T-helper 22 cell (primary cell): ENCODE measurements around the gene CASTOR1.
"Not testable (repeated sequence)": the region's sequence is repeated elsewhere in the genome, so short reads cannot be mapped to it uniquely, and the experiment has no call there.

Source experiments
- DNase-seq: peaks from one replicate; pipeline ENCODE4 v3.0.0-alpha.2; 2020; ENCODE audit warnings: low read depth

The CASTOR1 gene

DNA sequence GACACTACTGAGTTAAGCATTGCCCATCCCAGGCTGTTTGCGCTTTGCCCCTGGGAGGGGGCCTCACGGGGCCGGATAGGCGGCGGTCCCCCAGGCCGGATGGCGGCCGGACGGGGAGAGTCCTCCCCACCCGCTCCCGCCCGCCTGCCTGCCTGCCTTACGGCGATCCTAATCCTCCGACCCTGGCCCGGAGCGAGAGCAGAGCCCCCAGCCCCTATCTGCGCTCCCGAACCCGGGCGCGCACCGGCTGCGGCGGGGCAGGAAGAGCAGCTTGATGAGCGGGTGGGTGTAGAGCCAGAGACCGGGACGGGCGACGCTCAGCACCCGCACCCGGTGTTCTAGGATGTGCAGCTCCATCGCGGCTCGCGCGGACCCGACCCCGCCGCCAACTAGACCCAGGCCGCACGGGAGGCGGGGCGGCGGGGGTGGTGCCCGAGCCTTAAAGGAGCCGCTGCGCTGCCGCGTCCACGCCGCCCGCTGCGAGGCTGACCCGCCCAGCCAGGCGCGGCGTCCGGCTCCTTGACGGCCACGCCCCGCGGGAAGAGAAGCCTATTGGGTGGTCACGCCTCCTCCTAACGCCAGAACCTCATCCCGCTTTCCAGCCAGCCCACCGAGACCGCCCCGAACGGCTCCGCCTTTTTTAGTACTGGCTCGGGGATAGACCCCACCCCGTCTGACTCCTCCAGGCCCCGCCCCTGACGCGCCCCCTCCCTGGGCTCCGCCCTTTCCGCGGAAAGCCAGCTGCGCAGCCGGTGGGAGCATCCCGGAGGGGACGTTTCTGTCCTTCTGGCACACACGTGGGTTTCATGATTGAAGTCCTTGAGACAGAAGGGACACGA, at the start of gene CASTOR1:
Gene CASTOR1 (minus strand): TSS at position 365 of the 839 bp plus-strand sequence. CDS start 8 bp downstream, at position 357.
- peak; percentile 89 for DNase-seq

- no peak for DNase-seq
Observed at GRCh38 chr22:30338802-30339201, 49.5 kb upstream of the CASTOR1 start.

- not testable (repeated sequence) for DNase-seq
Observed at GRCh38 chr22:30338341-30338740, 49.0 kb upstream of the CASTOR1 start.

DNA sequence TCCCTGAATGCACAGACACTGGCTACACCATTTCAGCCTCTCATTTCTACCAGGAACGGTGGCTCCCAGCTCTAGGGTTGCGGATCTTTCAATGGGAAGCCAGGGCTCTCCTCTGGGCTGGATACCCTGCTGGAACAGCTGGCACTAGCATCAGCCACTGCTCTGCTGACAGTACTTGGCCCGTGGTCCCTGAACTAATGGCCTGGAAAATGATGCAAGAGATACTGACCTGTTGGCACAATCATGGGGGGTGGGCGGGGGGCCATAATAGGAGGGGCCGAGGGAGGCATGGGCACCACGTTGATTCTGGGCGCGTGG, 48.1 kb upstream of the CASTOR1 start:
- no peak for DNase-seq

- no peak for DNase-seq
Observed at GRCh38 chr22:30336752-30337460, 47.6 kb upstream of the CASTOR1 start.

DNA sequence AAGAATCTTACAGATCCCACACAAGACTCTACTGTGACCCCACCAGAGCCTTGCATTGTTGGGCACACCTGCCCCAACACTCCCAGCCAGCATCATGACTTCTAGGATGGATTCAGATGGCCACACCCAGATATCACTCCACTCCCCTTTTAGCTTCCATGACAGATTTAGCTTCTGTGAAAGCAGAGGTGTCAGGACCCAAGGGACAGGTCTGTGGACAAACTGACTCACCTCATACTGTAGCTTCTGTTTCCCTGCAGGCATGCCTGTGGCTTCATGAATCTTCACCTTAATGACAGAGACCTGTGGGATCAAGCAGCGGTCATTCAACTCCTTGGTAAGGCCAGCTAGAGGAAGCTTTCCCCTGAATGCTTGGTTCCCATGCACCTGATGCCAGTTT, 45.9 kb upstream of the CASTOR1 start:
- no peak for DNase-seq

DNA sequence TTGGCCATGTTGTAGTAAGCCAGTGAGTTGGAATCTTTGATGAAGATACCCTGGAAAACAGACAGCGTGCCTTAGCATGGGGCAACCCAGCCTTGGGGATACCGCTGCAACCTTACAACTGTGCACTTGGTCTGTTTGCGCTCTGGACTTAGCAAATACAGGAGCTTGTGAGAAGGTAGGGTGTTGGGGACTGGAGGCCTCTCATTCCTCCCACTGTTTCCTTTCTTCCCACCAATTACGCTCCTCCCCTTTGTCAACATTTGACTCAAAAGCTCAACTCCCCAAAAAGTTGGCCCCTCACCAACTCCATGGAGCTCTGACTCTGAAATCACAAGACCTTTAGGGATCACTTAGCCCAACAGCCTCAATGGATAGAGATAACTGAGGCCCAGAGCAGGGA, 45.3 kb upstream of the CASTOR1 start:
- DNase-seq, result no peak

- no peak for DNase-seq
Observed at GRCh38 chr22:30333707-30334087, 44.4 kb upstream of the CASTOR1 start.

- no peak for DNase-seq
Observed at GRCh38 chr22:30332994-30333706, 43.8 kb upstream of the CASTOR1 start.

- DNase-seq, result no peak
Observed at GRCh38 chr22:30332551-30332950, 43.2 kb upstream of the CASTOR1 start.

DNA sequence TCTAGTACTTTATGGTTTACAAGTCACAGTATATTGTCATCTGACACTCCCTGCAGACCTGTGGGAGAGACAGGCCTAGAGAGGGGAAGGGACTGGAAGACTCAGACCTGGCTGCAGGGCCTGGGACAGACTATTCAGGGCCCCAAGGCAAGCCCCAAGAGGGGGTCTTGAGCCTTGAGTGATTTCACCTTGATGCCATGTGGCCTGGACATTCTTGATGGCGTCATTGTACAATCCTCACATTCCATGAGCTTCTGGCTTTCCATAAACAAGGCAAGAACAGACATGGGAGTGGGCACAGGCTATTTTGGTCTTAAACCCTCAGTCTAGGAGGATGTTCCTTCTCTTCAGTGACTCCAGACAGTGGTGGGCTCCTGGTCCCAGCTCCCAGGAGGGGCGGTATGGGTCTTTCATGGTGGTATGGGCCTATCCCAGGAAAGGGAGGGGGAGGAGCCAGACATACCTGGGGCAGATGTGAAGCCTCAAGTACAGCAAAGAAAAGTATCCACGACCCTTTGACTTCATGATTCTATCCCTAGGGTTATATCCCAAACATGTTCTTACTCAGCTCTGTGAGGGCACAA, 39.3 kb upstream of the CASTOR1 start:
- no peak for DNase-seq

- no peak for DNase-seq
Observed at GRCh38 chr22:30327864-30328345, 38.6 kb upstream of the CASTOR1 start.

DNA sequence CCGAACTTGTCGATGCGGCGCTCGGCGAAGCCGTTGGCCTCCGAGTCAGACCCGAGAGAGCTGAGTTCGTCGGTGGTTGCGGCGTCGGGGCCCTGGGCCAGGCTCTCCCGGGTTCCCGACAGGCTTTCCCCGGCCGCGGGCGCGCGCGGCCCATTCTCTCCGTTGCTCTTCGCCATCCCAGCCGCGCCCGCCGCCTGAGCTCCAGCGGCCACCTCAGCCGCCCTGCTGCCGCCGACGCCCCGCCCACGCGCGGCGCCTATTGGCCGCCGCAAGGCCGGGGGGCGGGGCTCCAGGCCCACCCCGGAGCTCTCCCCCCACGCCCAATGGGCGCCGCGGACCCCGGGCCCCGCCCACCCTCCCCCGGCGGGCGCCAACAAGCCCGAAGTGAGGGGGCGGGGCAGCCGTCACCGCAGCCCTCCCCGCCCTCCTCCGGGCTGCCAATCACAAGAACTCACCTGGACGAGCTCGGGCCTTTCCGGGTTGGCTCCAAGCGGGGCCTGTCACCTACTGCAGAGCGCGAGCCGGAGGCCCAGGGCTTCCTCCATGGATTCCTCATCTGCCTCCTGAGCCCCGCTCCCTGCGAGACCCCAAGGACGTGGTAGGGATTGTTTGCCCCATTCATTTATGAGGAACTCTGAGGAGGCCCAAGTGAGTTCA, 37.5 kb upstream of the CASTOR1 start, which contains the start of gene TBC1D10A:
Gene TBC1D10A (minus strand): TSS at position 236 of the 657 bp plus-strand sequence. CDS start 60 bp downstream, at position 176.
- peak; percentile 92 for DNase-seq

DNA sequence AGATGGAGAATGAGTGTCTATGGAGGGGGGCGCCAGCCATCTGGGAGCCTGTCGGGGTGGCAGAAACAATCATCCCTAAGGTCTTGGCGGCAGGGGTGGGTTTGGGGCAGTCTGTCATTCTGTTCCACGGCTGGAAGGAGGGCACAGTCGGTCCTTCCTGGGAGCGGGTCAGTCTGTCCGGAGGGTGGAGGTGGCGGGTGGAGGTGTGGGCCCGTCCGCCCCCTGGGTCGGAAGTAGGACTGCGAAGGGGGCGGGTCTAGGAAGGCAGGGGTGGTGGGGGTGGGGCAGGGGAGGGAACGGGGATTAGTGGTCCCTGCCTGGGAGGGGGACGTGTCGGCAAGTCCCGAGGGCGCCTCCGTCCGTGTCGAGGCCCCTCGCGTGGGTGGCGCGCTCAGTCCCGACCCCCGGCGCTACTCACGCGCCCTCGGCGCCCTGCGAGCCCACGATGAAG, 37.0 kb upstream of the CASTOR1 start:
- DNase-seq, result no peak

- no peak for DNase-seq
Observed at GRCh38 chr22:30325724-30326254, 36.5 kb upstream of the CASTOR1 start.

DNA sequence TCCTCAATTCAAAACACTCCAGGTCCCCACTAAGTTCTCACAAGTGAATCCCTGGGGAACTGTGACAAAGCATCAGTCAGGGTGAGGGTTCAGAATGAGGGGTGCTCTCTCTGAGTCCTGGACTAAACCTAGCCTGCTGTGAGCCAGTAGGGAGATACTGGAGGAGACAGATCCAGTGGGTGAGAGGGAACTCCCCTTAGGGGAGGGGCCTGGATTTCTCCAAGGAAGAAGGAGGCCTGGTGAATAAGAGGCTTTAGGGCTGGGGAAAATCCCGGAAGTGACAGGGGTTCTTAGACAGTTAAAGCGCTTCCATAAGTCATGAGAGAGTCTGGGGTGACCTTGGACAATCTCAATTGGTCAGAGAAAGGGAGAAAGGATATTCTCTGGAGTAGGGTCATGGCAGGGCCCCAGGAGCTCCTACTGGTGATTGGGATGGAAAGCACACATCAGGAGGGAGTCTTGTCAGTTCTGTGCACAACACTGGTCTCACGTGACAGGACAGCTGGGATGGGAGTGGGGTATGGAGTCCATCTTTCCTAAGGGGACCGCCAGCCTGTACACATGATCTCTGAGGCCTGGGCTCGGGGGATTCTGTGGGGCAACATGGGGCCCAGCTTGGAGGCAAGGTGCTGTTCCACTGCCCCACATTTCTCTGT, 35.9 kb upstream of the CASTOR1 start:
- no peak for DNase-seq

DNA sequence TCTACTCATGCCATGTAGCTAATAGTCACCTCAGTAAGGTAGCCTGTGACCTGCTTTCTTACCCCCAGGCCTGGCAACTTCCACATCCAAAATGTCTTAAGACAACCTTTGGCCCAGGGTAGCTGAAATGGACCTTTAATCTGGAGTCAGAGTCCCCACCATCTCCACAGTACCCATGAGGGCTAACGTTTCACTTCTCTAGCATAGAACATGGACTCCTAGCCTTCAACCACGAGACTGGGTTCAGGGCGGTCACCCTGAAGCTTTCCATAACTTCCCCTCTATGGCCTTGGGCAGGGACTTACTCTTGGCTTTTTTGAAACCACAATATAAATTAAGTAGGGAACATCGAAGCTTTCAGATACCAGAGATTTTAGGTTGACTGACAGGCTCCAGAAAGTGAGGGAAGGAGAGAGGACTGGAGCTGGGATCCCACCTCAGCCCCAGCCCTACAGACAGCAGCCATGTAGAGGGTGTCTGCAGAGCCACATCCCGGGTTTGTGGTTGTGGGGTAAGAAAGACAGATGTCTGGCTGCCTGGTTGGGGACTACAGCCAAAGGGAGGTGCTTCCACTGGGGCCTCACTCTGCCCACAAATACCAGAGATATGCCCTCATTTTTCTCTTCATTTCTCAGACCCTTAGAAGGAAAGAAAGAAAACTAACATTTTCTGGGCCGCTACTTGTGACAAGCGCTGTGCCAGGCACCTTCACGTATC, 34.9 kb upstream of the CASTOR1 start:
- DNase-seq, result no peak

GRCh38 chr22:30323246-30323645, 33.9 kb upstream of the CASTOR1 start:
- no peak for DNase-seq

DNA sequence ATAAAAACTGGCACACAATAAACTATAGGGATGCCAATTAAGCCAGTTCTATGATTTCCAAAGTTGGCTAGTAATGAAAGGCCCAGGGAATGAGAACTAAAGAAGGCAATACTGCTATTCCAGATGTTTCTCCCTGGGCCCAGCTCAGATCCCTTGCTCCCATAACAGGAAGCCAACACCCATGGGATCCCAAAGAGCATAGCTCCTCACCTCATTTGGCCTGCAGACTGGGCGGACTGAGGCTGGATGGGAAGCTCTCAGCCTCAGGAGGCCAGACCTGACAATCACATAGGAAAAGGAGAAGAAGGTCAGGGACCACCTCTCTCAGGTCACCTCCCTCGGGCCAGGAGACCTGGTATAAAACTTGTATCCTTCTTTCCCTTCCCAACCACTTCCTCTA, 32.2 kb upstream of the CASTOR1 start:
- DNase-seq, result no peak

DNA sequence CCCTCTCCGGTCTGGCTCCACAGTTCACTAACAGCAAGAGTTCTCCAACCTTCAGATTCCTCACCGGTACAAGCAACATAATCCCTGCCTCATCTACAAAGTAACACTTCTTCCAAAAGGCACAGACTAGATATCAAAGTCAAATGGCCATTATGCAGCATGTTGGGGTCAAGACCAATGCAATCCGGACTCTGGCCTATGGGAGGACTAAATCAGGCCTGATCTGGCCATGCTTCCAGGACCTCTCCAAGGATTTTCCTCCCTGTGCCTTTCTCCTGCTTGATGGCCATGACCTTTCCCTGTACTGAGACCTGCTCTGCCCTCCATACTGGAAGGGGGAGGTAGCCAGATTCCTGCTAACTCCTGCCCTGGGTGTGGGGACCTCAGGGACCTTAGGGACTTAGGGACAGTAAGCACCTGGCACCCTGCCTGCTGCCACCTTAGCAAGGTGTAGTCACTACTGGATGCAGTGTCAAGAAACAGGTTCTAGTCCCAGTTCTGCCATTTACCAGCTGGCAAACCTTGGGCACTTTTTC, 30.8 kb upstream of the CASTOR1 start:
- DNase-seq, result no peak
